GM12872 (cell line): ENCODE results near the gene GPA33.
A peak's percentile ranks its signal among the peaks of the same experiment; 100 is the strongest.

Experiments
- TF ChIP-seq, protein P1 (sequence below): IDR thresholded peaks from 3 replicates; pipeline ENCODE4 v1.5.1; 2011; ENCODE audit warnings: low read depth, mild to moderate bottlenecking, low read length, moderate library complexity; ENCODE audit not compliant: insufficient read depth

The GPA33 gene

DNA sequence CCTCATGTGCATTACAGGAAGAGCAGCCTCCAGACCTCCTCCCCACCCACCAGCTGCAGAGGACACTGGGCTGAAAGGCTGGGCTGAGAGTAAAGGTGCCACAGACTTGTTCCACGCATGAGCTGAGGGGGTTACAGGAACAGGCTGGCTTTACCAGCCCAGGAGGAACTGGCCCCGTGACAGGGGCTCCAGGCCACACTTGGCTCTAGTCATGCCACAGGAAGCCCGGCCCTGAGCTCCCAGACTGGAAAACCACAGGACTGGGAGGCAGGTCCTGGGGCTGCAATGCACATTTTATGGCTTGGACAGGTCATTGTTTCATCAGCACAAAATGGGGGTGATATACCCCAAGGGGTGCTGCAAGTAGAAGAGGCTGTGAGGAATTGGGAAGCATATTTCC is 35.6 kb downstream of the GPA33 start:
- TF ChIP-seq, protein P1, sequence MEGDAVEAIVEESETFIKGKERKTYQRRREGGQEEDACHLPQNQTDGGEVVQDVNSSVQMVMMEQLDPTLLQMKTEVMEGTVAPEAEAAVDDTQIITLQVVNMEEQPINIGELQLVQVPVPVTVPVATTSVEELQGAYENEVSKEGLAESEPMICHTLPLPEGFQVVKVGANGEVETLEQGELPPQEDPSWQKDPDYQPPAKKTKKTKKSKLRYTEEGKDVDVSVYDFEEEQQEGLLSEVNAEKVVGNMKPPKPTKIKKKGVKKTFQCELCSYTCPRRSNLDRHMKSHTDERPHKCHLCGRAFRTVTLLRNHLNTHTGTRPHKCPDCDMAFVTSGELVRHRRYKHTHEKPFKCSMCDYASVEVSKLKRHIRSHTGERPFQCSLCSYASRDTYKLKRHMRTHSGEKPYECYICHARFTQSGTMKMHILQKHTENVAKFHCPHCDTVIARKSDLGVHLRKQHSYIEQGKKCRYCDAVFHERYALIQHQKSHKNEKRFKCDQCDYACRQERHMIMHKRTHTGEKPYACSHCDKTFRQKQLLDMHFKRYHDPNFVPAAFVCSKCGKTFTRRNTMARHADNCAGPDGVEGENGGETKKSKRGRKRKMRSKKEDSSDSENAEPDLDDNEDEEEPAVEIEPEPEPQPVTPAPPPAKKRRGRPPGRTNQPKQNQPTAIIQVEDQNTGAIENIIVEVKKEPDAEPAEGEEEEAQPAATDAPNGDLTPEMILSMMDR, result no peak

DNA sequence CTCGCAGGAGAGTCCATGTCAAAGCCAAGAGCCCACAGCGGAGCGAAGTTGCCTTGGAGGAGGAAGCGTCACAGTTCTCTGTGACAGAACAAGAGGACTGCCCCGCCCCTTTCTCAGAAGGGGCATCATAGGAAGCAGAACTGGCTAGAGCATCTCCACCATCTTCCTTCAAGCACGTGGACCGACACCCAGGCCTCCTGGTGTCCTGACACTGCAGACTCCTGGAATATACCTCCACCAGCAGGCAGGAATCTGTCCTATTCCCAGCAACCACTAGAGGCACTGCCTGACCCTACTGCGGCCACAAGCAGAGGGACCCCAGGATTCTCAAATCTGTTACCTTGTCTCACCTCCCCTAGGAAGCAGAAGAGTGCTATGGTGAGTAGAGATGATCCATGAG is 37.8 kb downstream of the GPA33 start:
- TF ChIP-seq, protein P1, result peak; percentile 58; the same call in 2 of the 3 replicates

DNA sequence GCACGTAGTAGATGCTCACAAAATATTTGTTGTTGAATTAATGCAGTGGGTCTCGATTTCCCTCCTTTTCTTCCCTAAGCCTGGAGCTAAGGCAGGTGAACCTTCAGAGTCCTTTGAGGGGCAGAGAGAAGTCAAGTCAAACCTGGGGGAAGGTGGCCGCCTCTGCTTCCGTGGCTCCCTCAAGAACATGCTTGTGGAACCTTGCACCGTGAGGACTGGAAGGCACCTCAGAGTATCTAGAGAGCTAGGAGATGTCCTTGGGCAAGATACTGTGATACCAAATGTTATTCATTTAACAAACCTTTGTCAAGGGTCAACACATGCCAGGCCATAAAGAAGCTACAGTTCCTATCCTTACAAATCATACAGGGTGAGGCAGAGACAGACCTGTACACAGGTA is 38.3 kb downstream of the GPA33 start:
- TF ChIP-seq, protein P1, result no peak

DNA sequence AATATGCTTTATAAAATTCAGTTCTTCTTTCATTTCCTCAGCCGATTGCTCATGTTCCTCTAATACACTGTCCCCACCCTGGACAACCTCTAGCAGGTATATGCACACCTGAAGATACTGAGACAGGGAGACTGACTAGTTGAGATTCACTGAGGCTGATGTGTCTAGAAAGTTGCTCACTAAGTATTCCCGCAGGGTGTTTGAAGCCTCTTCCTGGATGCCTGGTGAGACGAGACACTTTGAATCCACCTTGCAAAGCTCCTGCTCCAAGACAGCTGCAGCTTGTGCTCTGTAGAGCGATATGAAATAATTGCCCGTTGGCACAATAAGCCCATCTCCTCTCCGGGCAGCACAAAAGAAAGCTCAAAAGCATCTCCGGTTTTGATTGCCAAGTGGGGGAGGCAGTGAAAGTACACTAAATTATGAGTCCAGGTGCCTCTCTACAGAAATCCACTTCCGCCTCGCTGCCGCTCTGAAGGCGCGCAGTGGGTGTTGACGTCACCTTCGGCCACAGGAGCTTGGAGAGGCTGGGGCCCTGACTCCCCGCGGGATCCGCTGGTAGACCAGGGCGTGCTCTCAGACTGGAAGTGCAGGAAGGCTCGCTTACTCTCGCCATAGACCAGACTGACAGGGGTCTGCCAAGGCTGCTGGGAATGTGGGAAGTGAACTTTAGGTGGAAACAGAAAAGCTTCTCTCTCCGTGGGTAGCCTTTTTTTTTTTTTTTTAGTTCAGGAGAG is 46.3 kb downstream of the GPA33 start:
- TF ChIP-seq, protein P1, result no peak

DNA sequence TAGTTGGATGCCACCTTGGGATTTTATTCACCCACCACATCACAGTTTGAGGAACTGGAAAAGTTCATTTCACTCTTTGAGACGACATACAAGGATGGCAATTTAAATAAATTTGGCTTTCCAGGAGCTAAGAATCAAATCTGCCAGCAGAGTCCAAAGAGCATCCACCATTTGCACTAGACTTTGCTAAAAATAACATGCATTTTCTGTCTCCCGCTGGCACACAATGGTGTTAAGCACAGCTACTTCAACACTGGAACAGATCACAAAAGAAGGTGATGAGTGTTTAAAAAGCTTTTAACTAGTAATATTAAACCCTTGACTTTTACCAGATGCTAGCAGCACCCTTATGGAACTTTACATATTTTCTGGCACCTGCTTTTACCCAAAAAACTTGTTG is 56.5 kb downstream of the GPA33 start:
- TF ChIP-seq, protein P1, result no peak

DNA sequence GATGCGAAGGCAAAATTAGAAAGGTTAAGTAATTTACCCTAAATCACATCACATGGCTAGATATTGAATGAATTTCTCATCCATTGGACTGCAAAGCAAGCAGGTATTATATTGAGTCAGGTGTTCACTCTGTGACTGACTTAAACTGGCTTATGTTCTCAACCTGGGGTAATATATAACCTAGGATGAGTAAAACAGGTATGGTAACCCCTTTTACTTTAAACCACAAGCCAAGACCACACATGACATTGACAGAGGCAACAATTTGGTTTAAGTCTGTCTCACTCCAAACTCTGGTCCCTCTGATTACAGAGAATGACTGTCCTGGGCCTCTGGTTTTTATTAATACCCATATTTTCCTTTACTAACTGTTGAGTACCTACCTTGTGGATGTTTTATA is 67.8 kb downstream of the GPA33 start:
- TF ChIP-seq, protein P1, result no peak

DNA sequence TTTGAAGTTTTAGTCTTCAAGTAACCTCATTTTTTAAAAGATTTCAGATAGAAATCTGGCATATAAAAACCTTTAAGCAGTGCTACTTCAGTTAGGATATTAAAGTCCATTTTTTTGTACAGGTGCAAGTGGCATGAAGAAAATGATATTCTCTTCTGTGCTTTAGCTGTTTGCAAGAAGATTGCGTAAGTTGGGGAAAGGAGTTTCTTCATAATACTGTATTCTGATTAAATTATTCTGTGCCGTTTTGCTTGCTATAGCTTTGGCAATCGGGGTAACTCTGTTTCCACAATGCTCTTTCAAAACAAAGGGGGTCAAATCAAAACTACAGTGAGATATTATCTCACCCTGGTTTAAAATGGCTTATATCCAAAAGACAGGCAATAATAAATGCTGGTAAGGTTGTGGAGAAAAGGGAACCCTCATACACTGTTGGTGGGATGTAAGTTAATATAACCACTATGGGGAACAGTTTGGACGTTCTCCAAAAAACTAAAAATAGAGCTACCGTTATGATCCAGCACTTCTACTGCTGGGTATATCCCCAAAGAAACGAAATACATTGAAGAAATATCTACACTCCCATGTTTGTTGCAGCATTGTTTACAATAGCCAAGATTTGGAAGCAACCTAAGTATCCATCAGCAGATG is 74.0 kb downstream of the GPA33 start:
- TF ChIP-seq, protein P1, result no peak
